GM21423 (cell line): ENCODE measurements around the gene WDR11.
"Not testable (repeated sequence)": the region's sequence is repeated elsewhere in the genome, so short reads cannot be mapped to it uniquely, and the experiment has no call there.

ENCODE experiments used
- ATAC-seq: cut with Tn5 transposase; IDR thresholded peaks from one replicate; pipeline ENCODE4 v1.9.1; 2021; ENCODE audit warnings: mild to moderate bottlenecking, moderate library complexity; ENCODE audit not compliant: unreplicated experiment

The WDR11 gene

DNA sequence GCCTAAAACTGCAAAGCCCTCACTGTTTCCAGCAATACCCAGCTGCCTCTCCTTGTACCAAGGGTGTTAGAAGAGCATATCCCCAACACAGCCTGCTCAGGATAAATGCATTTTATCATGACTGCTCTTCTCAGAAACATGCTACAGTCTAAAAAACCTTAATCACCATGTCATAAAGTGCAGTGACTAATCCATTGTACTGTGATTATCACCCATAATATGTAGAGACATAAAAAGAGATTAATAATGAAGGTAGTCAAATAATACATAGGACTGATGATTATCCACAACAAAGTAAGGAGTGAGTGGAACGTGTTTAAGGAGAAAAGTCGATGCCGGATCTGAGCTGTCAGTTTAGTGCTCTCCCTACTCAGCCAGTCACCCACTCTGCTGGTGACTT is 12.2 kb upstream of the WDR11 start:
- no peak for ATAC-seq

DNA sequence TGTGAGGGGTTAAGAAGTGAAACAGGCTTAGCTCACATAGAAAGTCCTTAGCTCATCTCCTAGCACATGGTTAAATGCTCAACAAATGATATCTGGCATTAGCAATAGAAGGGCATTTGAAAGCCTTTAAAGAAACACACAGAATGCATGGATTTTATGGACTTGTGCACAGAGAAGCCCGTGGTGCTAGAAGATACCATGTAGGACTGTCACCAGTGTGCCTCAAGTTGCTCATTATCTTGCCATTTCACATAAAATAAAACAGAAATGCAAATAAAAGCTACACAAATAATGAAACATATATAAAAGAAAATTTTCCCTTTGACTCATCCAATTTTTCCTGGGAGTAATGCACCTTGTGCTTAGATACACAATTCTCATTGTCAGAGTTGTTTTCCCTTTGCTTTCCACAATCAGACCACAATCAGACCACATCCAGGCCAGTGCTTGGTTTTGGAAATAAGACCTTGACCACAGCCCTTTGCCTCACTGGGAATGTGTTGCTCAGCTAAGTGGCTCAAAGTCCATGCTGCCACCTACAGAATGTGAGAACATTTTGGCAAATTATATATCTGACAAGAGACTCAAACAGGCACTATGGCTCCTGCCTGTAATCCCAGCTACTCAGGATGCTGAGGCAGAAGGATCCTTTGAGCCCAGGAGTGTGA is 9.5 kb upstream of the WDR11 start:
- ATAC-seq = no peak

DNA sequence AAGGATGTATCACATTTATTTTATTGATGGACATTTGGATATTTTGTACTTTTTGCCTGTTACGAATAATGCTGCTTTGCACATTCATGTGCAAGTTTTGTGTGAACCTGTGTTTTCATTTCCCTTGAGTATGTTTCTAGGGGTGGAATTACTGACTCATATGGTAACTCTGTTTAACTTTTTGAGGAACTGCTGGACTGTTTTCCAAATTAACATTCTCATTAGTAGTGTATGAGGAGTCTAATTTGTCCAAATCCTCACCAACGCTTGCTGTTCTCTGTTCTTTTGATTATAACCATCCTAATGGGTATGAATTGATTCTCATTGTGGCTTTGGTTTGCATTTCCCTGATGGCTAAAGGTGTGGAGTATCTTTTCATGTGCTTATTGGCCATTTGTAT is 3.2 kb downstream of the WDR11 start:
- ATAC-seq = no peak

DNA sequence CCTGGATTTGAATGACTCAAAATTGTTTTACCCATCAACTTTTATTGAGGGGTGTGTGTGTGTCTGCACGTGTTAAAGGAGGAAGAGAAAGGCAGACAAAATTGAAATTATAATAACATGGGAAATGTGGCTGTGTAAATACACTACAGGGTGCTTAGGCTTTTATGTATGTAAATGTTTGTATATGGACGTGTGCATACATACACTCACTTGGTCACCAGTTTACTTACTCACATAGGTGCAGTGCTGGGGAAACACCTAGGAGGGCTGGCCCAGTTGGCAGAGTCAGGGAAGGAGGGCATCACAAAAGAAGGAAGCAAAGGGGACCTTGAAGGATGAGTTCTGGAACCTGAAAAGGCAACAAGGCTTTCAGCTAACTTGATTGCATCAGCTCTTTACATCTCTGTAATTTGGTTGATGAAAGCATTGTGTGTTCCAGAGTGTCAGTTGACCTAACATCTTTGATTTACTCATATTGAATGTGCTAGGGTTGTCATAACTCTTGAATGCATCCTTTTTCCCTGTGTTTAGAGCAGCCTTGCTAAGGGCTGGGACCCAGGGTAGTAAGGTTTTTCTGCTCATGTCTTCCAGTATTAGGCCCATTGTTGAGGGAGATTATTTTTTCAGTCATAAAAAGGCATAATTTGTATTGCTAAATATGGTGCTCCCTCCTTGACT is 10.2 kb downstream of the WDR11 start:
- no peak for ATAC-seq

DNA sequence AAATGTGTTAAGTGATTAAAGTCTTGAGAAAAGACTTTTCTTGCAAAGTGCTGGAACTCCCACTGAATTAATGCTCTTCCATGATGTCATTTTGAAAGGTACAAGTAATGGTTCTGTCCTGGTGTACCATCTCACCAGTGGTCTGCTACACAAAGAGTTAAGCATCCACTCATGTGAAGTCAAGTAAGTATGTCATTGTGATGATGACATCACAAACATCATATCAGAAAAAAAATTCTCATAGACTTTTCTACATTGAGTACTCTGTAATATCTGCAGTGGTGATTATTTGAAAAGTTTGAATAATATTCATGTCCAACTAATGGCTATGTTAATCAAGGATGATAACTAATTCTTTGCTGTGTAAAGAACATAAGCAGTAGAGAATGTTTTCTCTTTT is 22.6 kb downstream of the WDR11 start:
- no peak for ATAC-seq

DNA sequence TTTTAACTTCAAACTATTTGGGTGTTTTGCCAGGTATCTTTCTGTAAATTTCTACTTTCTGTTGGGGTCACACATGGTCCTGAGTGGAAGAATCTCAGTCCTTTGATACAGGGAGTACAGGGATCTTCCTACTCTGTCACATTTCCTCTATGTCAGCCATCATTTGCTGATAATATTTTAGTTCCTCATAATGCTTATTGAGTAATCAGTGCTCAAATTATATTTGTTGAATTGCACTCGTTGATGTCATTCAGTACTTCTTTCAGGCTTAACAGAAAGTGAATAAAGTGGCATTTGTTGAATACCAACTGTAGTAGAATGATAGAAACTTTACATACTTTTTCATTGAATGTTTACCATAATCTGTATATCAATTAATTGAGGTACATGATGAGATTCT is 31.9 kb downstream of the WDR11 start:
- no peak for ATAC-seq

DNA sequence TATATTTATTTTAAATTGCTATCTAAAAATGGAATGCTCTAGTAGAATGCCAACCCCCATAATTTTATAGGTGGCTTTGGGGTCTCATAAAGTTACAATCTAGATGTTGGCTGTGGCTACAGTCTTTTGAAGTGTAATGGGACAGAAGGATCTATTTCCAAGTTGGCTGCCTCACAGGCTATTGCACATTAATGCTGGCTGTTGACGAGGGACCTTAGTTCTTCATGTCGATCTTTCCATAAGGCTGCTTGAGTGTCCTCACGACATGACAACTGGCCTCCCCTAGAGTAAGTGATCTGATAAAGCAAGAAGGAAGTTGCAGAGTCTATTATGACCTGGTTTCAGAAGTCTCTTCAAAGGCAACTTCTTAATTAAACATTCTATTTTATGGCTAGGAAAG is 36.3 kb downstream of the WDR11 start:
- no peak for ATAC-seq

DNA sequence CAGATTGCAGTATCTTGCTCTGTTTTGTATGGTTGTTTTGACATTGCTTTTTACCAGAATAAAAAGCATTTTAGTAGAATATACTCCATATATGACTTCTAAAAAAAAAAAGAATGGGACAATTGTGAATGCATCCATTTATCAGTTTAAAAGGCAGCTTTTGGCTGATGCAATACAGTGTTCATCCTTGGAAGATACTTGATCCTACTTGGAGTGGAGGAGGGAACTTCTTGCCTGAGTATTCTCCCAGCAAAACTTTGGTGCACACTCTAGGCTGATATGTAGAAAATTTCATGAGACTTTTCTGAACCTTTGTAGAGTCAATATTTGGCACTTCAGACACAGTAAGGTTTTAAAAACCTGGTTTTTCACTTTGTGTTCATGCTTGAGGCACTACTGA is 40.2 kb downstream of the WDR11 start:
- no peak for ATAC-seq

DNA sequence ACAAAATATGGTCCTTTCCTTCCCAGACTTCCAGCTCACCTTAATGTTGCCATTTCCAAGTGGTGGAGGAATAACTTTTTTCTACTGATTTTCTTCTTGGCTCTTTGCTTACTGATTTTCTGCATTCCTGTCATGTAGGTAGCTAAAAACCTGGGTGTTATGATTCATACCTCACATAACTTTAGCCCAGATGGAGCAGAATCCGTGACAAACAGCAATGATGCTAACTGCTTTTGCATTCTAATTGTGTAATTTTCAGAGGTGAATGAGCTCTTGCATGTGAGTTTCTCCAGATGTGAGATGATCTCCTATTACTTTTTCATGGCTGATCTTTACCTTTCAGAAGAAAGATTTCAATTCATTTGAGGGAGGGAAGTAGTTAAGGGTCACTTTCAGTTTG is 43.4 kb downstream of the WDR11 start:
- ATAC-seq = no peak

DNA sequence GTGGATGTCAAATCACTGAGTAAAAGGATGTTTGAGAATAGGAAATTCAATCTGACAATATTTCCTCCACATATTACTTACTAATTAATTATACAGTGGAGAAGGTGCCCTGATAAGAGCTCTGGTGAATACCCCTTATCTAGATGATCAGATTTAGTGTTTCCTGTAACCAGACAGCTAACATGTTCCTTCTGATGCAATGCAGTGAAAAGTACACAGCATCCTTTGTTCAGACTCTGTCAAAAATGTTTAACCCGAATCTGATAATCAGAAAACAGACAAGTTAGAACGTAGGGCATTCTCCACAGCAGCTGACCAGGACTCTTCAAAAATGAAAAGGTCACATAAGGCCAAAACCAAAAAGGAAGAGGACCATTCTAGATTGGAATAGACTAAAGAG is 46.2 kb downstream of the WDR11 start:
- ATAC-seq = no peak

DNA sequence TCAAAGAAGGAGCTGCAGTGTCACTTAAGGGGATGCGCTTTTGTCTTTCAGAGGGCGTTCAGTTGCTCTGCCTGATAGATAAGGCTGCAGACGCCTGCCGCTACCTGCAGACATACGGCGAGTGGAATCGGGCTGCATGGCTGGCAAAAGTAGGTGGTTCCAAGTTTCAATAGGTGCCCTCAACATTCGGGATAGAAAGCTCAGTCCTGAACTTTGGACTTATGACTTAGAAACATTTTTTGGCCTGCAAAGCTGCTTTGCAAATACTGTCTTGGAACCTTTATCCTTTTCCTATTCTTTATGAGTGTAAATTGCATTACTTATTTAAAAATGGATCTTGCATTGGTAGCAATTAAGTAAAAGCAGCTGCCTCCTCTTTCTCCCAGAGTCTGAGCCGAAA is 54.1 kb downstream of the WDR11 start:
- no peak for ATAC-seq

DNA sequence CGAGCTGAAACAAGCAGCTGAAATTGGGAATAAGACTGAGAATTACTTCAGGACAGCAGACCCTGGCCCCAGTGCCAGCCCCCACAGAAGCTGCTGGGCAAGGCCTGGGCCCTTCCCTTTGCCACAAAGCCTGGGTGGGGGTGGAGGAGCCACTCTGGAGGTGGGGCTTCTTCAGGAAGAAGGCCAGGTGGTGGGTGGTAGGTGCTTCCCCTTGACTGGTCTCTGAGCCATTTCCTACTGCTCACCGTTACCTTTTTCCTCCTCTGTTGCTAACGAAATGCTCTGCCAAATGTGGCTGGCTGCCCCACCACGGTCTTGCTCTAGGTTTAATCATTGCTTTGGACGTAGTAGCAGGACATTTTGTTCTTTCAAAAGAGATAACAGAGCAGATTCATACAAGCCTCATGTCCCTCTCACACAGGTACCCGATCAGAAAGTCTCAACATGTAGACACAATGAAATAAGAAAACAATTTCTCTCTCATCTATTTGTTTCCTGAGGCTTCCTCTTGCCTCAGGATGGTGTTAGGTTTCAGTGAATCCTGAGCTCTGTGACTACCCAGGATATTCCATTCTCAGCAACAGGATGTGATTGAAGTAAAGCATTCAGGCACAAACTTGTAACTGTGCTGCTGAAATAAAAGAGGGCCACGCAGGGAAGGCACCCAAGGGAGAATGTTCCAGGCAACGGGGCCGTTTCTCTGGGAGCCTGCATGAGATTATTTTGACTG is 66.5 kb downstream of the WDR11 start:
- ATAC-seq = no peak

DNA sequence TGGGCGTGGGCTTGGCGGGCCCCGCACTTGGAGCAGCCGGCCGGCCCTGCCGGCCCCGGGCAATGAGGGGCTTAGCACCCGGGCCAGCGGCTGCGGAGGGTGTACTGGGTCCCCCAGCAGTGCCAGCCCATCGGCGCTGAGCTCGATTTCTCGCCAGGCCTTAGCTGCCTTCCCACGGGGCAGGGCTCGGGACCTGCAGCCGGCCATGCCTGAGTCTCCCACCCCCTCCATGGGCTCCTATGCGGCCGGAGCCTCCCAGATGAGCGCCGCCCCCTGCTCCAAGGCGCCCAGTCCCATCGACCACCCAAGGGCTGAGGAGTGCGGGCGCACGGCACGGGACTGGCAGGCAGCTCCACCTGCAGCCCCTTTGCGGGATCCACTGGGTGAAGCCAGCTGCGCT is 72.7 kb downstream of the WDR11 start:
- not testable (repeated sequence) for ATAC-seq

DNA sequence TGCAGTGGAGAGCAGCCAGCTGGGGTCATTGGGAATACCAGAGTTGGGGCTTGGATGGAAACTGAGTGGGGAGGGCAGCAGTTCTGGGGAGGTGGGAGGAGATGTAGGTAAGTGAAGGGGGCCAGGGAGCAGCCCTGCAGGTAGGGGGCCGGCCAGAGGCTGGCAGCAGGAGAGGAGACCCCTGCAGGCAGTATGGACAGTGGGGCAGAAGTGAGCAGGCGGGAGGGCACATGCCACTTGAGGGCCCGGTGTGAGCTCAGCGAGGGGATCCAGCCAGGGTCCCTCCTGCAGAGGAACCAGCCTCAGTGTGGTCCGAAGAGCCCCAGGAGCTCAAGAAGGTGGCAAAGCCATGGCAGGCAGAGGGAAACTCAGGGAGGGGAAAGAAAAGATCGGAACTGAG is 75.4 kb downstream of the WDR11 start:
- ATAC-seq = no peak

DNA sequence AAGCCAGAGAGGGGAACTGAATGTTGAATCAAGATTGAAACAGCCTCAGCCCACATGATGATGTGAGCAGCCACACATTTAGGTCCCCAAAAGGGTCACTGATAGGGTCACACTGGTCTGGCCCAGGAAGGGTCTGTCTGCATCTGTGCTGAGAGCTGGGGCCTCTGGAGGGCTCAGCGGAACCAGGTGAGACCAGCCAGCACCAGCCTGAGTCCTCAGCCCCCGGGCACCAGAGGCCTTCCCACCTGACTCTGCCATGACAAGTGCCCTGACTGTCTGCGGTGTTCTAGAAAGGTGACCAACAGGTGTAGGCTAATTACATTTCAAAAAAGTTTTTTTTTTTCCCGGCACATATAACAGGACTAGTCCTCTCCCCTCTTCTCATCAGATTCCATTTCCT is 76.2 kb downstream of the WDR11 start:
- no peak for ATAC-seq

DNA sequence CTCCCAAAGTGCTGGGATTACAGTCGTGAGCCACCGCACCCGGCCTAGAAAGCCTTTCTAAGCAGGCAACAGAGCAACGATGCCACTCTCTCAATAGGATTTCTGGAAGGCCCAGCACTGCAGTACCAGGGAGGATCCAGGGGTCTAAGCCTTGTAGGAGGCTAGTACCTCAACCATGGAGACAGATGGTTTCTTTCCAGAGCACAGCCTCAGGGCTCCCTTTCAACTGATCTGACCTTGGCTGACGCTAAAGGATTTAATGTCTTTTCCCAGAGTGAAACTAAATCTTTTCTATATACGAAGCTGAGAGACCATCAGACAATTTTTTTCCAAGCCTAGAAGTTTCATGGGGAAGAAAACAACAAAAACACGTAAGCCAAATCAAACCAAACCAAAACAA is 78.0 kb downstream of the WDR11 start:
- ATAC-seq = no peak

DNA sequence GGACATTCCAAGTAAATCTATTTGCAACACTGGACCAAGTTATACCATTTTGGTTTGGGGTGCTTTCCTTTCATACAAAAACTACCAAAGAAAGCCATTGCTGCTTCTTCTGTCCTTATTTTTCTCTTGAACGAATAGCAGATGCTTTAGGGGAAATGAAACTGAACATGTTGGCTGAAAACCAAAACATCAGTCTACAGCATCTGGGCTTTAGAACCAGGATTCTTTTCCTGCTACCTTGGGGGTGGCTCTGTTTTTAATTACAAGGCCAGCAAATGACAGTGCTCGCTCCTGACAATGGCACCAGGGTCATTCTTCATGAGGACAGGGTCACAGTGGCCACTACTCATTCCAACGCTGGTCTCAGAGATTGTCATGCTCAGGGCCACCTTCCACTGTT is 80.3 kb downstream of the WDR11 start:
- no peak for ATAC-seq

DNA sequence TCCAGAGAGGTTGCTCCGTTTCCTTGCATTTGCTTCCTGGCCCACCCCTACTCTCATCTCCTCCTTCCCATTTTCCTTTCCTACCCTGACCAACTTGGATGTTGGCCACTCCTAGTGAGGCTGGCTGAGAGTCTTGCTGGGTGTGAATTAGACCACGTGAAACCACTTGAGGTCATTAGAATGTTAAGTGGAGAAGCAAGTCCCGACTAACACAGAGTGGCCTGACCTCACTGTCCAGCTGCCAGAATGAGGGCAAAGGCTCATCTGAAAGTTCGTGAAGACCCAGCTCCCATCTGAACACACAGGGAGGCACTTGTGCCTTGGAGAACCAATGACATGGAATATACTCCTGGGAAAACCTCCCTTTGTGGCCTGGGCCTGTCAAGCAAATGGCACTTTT is 80.8 kb downstream of the WDR11 start:
- ATAC-seq = no peak

DNA sequence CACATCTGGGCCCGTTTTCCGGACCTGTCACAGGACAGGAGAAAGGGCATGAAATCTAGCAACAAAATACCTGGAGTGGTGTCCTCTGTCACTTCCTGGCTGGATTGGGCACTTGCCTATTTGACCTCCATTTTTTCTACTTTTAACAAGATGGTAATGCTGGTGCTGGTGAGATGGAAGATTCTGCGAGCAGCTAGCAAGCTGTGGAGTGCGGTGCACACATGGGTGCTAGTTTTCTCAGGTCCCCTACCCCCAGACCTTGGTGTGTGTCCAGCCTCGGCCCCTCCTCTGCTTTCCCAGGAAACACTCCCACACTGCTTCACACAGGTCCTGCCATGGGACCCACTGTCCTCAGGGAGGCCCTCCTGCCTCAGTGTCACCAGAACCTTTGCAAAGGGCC is 87.7 kb downstream of the WDR11 start:
- no peak for ATAC-seq

DNA sequence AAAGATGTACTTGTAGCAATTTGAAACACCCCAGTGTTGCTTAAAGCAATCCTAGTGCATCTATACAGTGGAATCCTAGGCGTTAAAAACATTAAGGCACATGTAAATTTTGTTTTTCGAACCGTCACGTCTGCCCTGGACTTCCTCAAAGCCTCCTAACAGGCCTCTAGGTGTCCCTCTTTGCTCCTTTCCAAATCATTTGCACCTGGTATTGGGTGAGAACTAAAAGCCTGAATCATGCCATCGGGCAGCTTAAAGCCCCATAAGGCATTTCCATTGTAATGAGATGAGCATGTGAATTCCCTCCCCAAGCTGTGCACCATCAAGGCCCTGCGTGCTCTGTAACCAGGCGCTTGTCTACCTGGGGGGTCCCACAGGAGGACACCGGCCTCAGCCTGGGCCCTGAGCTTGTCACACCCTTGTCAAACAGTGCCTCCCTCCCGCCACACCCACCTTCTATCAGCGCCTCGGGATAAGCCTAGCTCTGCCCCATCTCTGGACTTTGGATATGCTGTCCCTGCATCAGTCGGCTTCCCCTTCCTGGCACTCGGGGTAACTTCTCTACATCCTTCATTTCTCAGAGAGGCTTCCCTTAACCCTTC is 89.2 kb downstream of the WDR11 start:
- no peak for ATAC-seq

DNA sequence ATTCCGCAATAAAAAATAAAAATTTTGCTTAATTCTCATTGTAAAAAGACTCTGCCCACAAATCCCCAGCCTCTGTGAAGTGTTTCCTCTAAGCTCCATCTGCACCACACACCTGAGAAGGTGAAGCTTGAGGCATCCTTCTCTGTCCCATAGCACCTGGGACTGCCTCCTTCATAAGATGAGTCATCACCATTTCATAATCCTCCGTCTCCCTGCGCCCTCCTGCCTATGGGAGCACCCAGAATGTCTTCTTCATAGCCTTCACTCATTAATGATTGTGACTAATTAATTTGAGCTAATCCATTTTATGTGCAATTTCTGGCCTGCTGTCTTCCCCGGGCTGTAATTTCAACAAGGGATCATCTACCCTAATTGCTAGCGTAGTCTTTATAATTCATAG is 90.3 kb downstream of the WDR11 start:
- ATAC-seq = no peak
